K562 (cell line): ENCODE data around the gene CD6. TPM values are rescaled to one million over a fixed set of nuclear protein-coding genes. Genes with fewer than 3 reads are reported as not detected.

Experiments used
- ATAC-seq: fragments of 200-7000 bp; cut with Tn5 transposase; 3 replicates; pipeline ENCODE4 v1.9.1; 2020; ENCODE audit warnings: moderate library complexity
- BruUV-seq: library from RNA; stranded (reverse); fragments of 400-500 nt; replicated peaks from 2 replicates; lab custom pipeline; 2021; lab: Mats Ljungman, UMichigan
- CTCF ChIA-PET: fragments of 300-600 bp; formaldehyde crosslinking; extraction: SDS; loops from one replicate; lab custom pipeline; 2021; ENCODE audit warnings: low intra/inter-chr PET ratio; lab: Yijun Ruan, JAX
- POLR2A ChIA-PET: fragments of 300-600, 350-650 bp; sonication (Branson Sonifier 250); formaldehyde crosslinking; extraction: SDS; loops from one replicate; lab custom pipeline; 2021; ENCODE audit warnings: antibody characterized with exemption, inconsistent platforms; lab: Yijun Ruan, JAX
- DNase-seq, 4 experiments: peaks; one replicate each; pipeline versions ENCODE4 v3.0.0 to v3.0.0-alpha.2; 2011 to 2018; ENCODE audit warnings: low spot score in 3 of 4, mixed read lengths in 3 of 4; ENCODE audit errors: extremely low read depth in 1 of 4
- FAIRE-seq: peaks from 2 replicates; lab custom pipeline; 2011; peaks lifted over from hg19 to GRCh38; lab: Jason Lieb, UNC
- H2AFZ ChIP-seq: 2 replicates; pipeline ENCODE4 v1.6.0; 2011; ENCODE audit warnings: low read depth, low read length, control low read depth, inconsistent platforms
- H3K27ac ChIP-seq: fragments of 200-600 bp; 3 replicates; pipeline ENCODE4 v1.8.0; 2011; ENCODE audit warnings: low read depth, mild to moderate bottlenecking, control low read depth, inconsistent platforms, low read length, moderate library complexity, mixed read lengths; ENCODE audit errors: extremely low read depth
- H3K27me3 ChIP-seq, 2 experiments: fragments of 300-600 bp in 1 of 2; 2 replicates in 1 of 2; 3 replicates in 1 of 2; pipeline versions ENCODE4 v1.6.0 to v1.8.0; 2011; ENCODE audit warnings: inconsistent platforms in 2 of 2, low read length in 2 of 2, mild to moderate bottlenecking in 1 of 2, mixed read lengths in 1 of 2, moderate library complexity in 1 of 2; ENCODE audit not compliant: control insufficient read depth in 2 of 2, insufficient read depth in 2 of 2
- H3K36me3 ChIP-seq: fragments of 300-600 bp; 3 replicates; pipeline ENCODE4 v1.8.0; 2011; ENCODE audit warnings: mild to moderate bottlenecking, low read length, inconsistent platforms; ENCODE audit not compliant: control insufficient read depth, insufficient read depth
- H3K4me1 ChIP-seq, 2 experiments: fragments of 200-600 bp in 1 of 2; replicated peaks in 1 of 2; 2 replicates in 1 of 2; 3 replicates in 1 of 2; pipeline versions ENCODE4 v1.5.1 to v1.8.0; 2011; ENCODE audit warnings: inconsistent platforms in 2 of 2, low read length in 2 of 2, mild to moderate bottlenecking in 1 of 2, mixed read lengths in 1 of 2, moderate library complexity in 1 of 2; ENCODE audit not compliant: control insufficient read depth in 2 of 2, insufficient read depth in 2 of 2
- H3K4me2 ChIP-seq: 2 replicates; pipeline ENCODE4 v1.6.1; 2011; ENCODE audit warnings: low read length, control low read depth, inconsistent platforms, mixed read lengths; ENCODE audit not compliant: insufficient read depth
- H3K4me3 ChIP-seq: fragments of 200-600 bp; sonication (generic), shearing (Covaris generic); 2 replicates; pipeline ENCODE4 v1.5.1; 2016; ENCODE audit warnings: control low read depth, inconsistent platforms
- H3K79me2 ChIP-seq: fragments of 200-600 bp; 3 replicates; pipeline ENCODE4 v1.8.0; 2011; ENCODE audit warnings: low read length, inconsistent platforms; ENCODE audit not compliant: control insufficient read depth, insufficient read depth
- H3K9ac ChIP-seq, 2 experiments: 2 replicates each; pipeline versions ENCODE4 v1.6.0 to v1.6.1; 2011; ENCODE audit warnings: low read depth in 2 of 2, low read length in 2 of 2, control low read depth in 1 of 2, inconsistent platforms in 1 of 2, mild to moderate bottlenecking in 1 of 2, mixed read lengths in 1 of 2; ENCODE audit not compliant: insufficient read depth in 1 of 2
- H3K9me1 ChIP-seq: one replicate; pipeline ENCODE4 v1.6.0; 2011; ENCODE audit warnings: inconsistent platforms, mild to moderate bottlenecking, low read length, moderate library complexity; ENCODE audit not compliant: control insufficient read depth, insufficient read depth
- H3K9me3 ChIP-seq: replicated peaks from 2 replicates; pipeline ENCODE4 v1.5.1; 2011; ENCODE audit warnings: low read depth, low read length, inconsistent platforms; ENCODE audit not compliant: control insufficient read depth, insufficient read depth
- H4K20me1 ChIP-seq: replicated peaks from 2 replicates; pipeline ENCODE4 v1.6.1; 2011; ENCODE audit warnings: low read length, inconsistent platforms, mixed read lengths; ENCODE audit not compliant: control insufficient read depth, insufficient read depth
- CBX1 ChIP-seq: sonication (generic); IDR thresholded peaks from 2 replicates; pipeline ENCODE4 v1.6.1; 2016; ENCODE audit warnings: antibody characterized with exemption, low read depth, mild to moderate bottlenecking
- CTCFL ChIP-seq: IDR thresholded peaks from 2 replicates; pipeline ENCODE4 v1.6.1; 2011; ENCODE audit warnings: borderline replicate concordance, low read depth, mild to moderate bottlenecking, moderate library complexity, low read length; ENCODE audit not compliant: insufficient read depth, poor library complexity, severe bottlenecking
- GMEB1 ChIP-seq: fragments of 250-450 bp; sonication (Bioruptor Pico); IDR thresholded peaks from 2 replicates; pipeline ENCODE4 v1.4.0; 2020; ENCODE audit warnings: mild to moderate bottlenecking
- LARP7 ChIP-seq: fragments of 450-650 bp; IDR thresholded peaks from 2 replicates; pipeline ENCODE4 v1.6.1; 2016
- NFATC3 ChIP-seq: fragments of 450-650 bp; IDR thresholded peaks from 2 replicates; pipeline ENCODE4 v1.6.1; 2017; ENCODE audit warnings: mild to moderate bottlenecking
- NR1H2 ChIP-seq: sonication (generic); formaldehyde crosslinking; IDR thresholded peaks from 2 replicates; pipeline ENCODE4 v1.4.0; 2020; ENCODE audit warnings: mild to moderate bottlenecking, missing genetic modification reagents
- REST ChIP-seq, 2 experiments: fragments of 450-650 bp; formaldehyde crosslinking in 1 of 2; IDR thresholded peaks; 2 replicates each; pipeline versions ENCODE4 v1.4.0 to v1.6.1; 2014 to 2020; ENCODE audit warnings: mild to moderate bottlenecking in 2 of 2, borderline replicate concordance in 1 of 2, low read depth in 1 of 2
- TSC22D4 ChIP-seq: fragments of 450-650 bp; IDR thresholded peaks from 2 replicates; pipeline ENCODE4 v1.6.1; 2016; ENCODE audit warnings: missing genetic modification characterization, missing biosample characterization, control low read depth
- WGBS: fragments of 100-300 bp; shearing (Covaris generic); methylation state at CpG from one replicate; pipeline ENCODE4 v1.1.6; 2016; ENCODE audit warnings: low coverage, mixed read lengths; ENCODE audit not compliant: insufficient coverage; ENCODE audit errors: missing lambda C conversion rate; 5-methylcytosine and 5-hydroxymethylcytosine counted together
- in situ Hi-C: fragments of 300-500 bp; cut with MboI; formaldehyde crosslinking; loops from 4 replicates; pipeline ENCODE4 v1.15.0; 2018; ENCODE audit warnings: inconsistent platforms, mixed read lengths
- intact Hi-C: fragments of 100-400 bp; cut with micrococcal nuclease; formaldehyde crosslinking; loops from 2 replicates; pipeline ENCODE4 v1.14.2; 2022
- polyA plus RNA-seq, 8 experiments: library from polyadenylated mRNA; depleted of rRNA in 4 of 8; stranded (reverse) in 5 of 8; unstranded in 3 of 8; fragments of >200 nt; fragmentation: Nextera tagmentation in 2 of 8; fragmentation: Illumina TruSeq in 1 of 8; extraction: Ambion mirVana in 2 of 8; extraction: Trizol in 1 of 8; gene quantifications; 2 replicates each; pipeline versions ENCODE4 v1.2.1 to v1.2.3, GENCODE V29; 2011 to 2014; ENCODE audit warnings: inconsistent platforms in 1 of 8, missing spikeins in 1 of 8
- total RNA-seq, 7 experiments: library from RNA; depleted of rRNA in 6 of 7; stranded (reverse); fragments of >200 nt in 6 of 7; fragmentation: Illumina TruSeq in 2 of 7; extraction: Trizol in 2 of 7; gene quantifications; 2 replicates each; pipeline versions ENCODE4 v1.2.1 to v1.2.3, GENCODE V29; 2011 to 2021; ENCODE audit warnings: low replicate concordance in 1 of 7

CD6 gene
- total and polyA plus RNA-seq, 9 of the 15 experiments (the other 6 are each of a cell fraction or from before 2014, with no cell fraction given) = 0.84 TPM; not detected in 8

GRCh38 chr11:61027141-61027840, 55.8 kb downstream of the CD6 start:
- FAIRE-seq (no peak), DNase-seq (no peak), ATAC-seq (no peak)
- no TSS peak for BruUV-seq
- no peaks in the 10 kb centered on the region for H3K79me2 ChIP-seq
- CTCF ChIA-PET = no interaction called here
- no peaks in the 10 kb centered on the region for H3K4me1 ChIP-seq
- H3K9ac ChIP-seq = no peak overlapping the region
- WGBS = 4% methylated on average over 14 of the region's 17 CpGs
- H3K27me3 ChIP-seq = peaks cover 41 to 51% of the 10 kb centered on the region in 2 experiments
- H3K27ac ChIP-seq = no peak overlapping the region
- POLR2A ChIA-PET = no interaction called here
- intact Hi-C loops (no loop called here), in situ Hi-C loops (no loop called here)
- no peak overlapping the region for H2AFZ ChIP-seq
- no peak overlapping the region for H3K4me2 ChIP-seq
- H3K4me3 ChIP-seq = no peak overlapping the region
- H3K9me1 ChIP-seq = no peaks in the 10 kb centered on the region
- 0 out of 2 replicates have a peak, but pooled peaks cover 10% of the 10 kb centered on the region for H4K20me1 ChIP-seq
- no peaks in the 10 kb centered on the region for H3K36me3 ChIP-seq
- H3K9me3 ChIP-seq = no peaks in the 10 kb centered on the region
- TF ChIP-seq CTCFL (no peak), TSC22D4 (tag) (no peak), NR1H2 (CRISPR knock-in tag) (no peak), GMEB1 (CRISPR knock-in tag) (no peak), NFATC3 (no peak), CBX1 (no peak), REST (IDR thresholded peaks at IDR 0.05; ENCODE audit: borderline replicate concordance) (no peak), REST (CRISPR knock-in tag; IDR thresholded peaks at IDR 0.05; ENCODE audit: low read depth) (no peak), LARP7 (no peak)
